Kidney epithelial cell (primary cell): Measurements from ENCODE around the gene TIPARP. TPM values are rescaled to one million over a fixed set of nuclear protein-coding genes. Genes with fewer than 3 reads are reported as not detected.

Experiments used
- total RNA-seq: library from RNA; depleted of rRNA; stranded (reverse); fragments of >200 nt; gene quantifications from 2 replicates; pipeline ENCODE4 v1.2.3, GENCODE V29; 2015

The TIPARP gene
- total RNA-seq, 1 donor from 2014 or later, result 26.2 TPM

Other genes with a start within 250 kb of the TIPARP start
- 216 and 217 TPM in 2 replicates for gene SSR3, start 119.5 kb upstream of the TIPARP start, total RNA-seq
- 1.0 and 2.3 TPM in 2 replicates for gene LEKR1, start 151.8 kb downstream of the TIPARP start, total RNA-seq